MCF 10A (cell line): ENCODE data around the gene GPC5. TPM values are rescaled to one million over a fixed set of nuclear protein-coding genes. Genes with fewer than 3 reads are reported as not detected.

ENCODE experiments used
- BruUV-seq: library from RNA; stranded (reverse); fragments of 400-500 nt; replicated peaks from 2 replicates; lab custom pipeline; 2021; lab: Mats Ljungman, UMichigan
- CTCF ChIA-PET: fragments of 300-600 bp; sonication (Branson Sonifier 250); formaldehyde crosslinking; extraction: SDS; loops from one replicate; lab custom pipeline; 2021; ENCODE audit warnings: antibody characterized with exemption, inconsistent platforms; lab: Yijun Ruan, JAX
- POLR2A ChIA-PET: fragments of 300-600, 350-650 bp; sonication (Branson Sonifier 250); formaldehyde crosslinking; extraction: SDS; loops from one replicate; lab custom pipeline; 2020; ENCODE audit warnings: antibody characterized with exemption, inconsistent platforms; lab: Yijun Ruan, JAX
- DNase-seq: peaks from one replicate; pipeline ENCODE4 v3.0.0-alpha.2; 2018; ENCODE audit not compliant: unreplicated experiment
- H3K27ac Mint-ChIP-seq: one replicate; pipeline ENCODE4 v1.8.0; 2022; ENCODE audit warnings: mild to moderate bottlenecking, low read depth, mixed read lengths; ENCODE audit not compliant: unreplicated experiment
- H3K27me3 Mint-ChIP-seq: one replicate; pipeline ENCODE4 v1.8.0; 2022; ENCODE audit warnings: mixed read lengths; ENCODE audit not compliant: insufficient read depth, unreplicated experiment
- H3K36me3 Mint-ChIP-seq: one replicate; pipeline ENCODE4 v1.8.0; 2022; ENCODE audit warnings: mild to moderate bottlenecking, moderate library complexity, mixed read lengths; ENCODE audit not compliant: insufficient read depth, unreplicated experiment
- H3K4me1 Mint-ChIP-seq: one replicate; pipeline ENCODE4 v1.8.0; 2022; ENCODE audit warnings: mixed read lengths; ENCODE audit not compliant: insufficient read depth, unreplicated experiment
- H3K4me3 Mint-ChIP-seq: one replicate; pipeline ENCODE4 v1.8.0; 2022; ENCODE audit warnings: mild to moderate bottlenecking, moderate library complexity, mixed read lengths; ENCODE audit not compliant: unreplicated experiment
- H3K9me3 Mint-ChIP-seq: one replicate; pipeline ENCODE4 v1.8.0; 2022; ENCODE audit warnings: mixed read lengths; ENCODE audit not compliant: unreplicated experiment
- CTCF ChIP-seq: fragments of 200-600 bp; IDR thresholded peaks from one replicate; pipeline ENCODE4 v1.8.0; 2022; ENCODE audit warnings: antibody characterized with exemption, mild to moderate bottlenecking; ENCODE audit not compliant: unreplicated experiment
- intact Hi-C: fragments of 100-400 bp; cut with micrococcal nuclease; formaldehyde crosslinking; loops from 2 replicates; pipeline ENCODE4 v1.14.1; 2022
- total RNA-seq: library from RNA; stranded (reverse); gene quantifications from 2 replicates; pipeline ENCODE4 v1.2.3, GENCODE V29; 2022

Gene GPC5
- total RNA-seq, 1 experiment from 2014 or later, result not detected

GRCh38 chr13:91698767-91699166 is 300.3 kb downstream of the GPC5 start:
- Mint-ChIP-seq H3K4me3 (no peak overlapping the region), H3K36me3 (no peaks in the 10 kb centered on the region), H3K4me1 (no peaks in the 10 kb centered on the region), H3K27me3 (peaks cover 36% of the 10 kb centered on the region), H3K9me3 (no peaks in the 10 kb centered on the region), H3K27ac (no peak overlapping the region)
- intact Hi-C loops, result no loop called here
- no peak for DNase-seq
- TF ChIP-seq CTCF, result no peak
- CTCF ChIA-PET, result interaction anchor here (0.7 kb wide), 1 partner anchor 741 kb away, joined by 3 read pairs; no protein-coding TSS in a partner anchor
- no TSS peak for BruUV-seq
- POLR2A ChIA-PET, result interaction anchor here (0.8 kb wide), 1 partner anchor 18 kb away, joined by 4 read pairs; no protein-coding TSS in a partner anchor

GRCh38 chr13:91699863-91700262 is 301.4 kb downstream of the GPC5 start:
- no TSS peak for BruUV-seq

GRCh38 chr13:91701975-91702374 is 303.6 kb downstream of the GPC5 start:
- Mint-ChIP-seq H3K36me3 (no peaks in the 10 kb centered on the region), H3K9me3 (no peaks in the 10 kb centered on the region), H3K4me3 (no peak overlapping the region), H3K27ac (no peak overlapping the region), H3K4me1 (no peaks in the 10 kb centered on the region), H3K27me3 (peaks cover 36% of the 10 kb centered on the region)
- intact Hi-C loops, result no loop called here
- TF ChIP-seq CTCF, result no peak
- CTCF ChIA-PET, result no interaction called here
- DNase-seq, result no peak
- BruUV-seq, result no TSS peak
- POLR2A ChIA-PET, result no interaction called here

More at GRCh38 chr13:91699863-91700262, 301.4 kb downstream of the GPC5 start:
- intact Hi-C loops, result no loop called here
- CTCF ChIA-PET, result interaction anchor here (0.7 kb wide), 1 partner anchor 1321 kb away, joined by 3 read pairs; no protein-coding TSS in a partner anchor
- Mint-ChIP-seq H3K4me3 (no peak overlapping the region), H3K36me3 (no peaks in the 10 kb centered on the region), H3K4me1 (no peaks in the 10 kb centered on the region), H3K27ac (no peak overlapping the region), H3K9me3 (no peaks in the 10 kb centered on the region), H3K27me3 (peaks cover 36% of the 10 kb centered on the region)
- POLR2A ChIA-PET, result no interaction called here
- no peak for TF ChIP-seq CTCF
- DNase-seq, result no peak

DNA sequence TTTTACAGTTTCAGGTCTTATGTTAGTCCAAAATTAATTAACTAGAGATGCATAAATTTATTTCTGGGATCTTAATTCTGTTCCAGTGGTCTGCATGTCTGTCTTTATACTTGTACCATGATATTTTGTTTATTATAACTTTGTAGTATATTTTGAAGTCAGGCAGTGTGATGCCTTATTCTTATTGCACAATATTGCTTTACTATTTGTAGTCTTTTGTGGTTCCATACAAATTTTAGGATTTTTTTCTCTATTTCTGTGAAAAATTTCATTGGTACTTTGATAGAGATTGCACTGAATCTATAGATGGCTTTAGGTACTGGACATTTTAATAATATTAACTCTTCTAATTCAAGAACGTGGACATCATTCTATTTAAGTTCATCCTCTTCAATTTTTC is 304.0 kb downstream of the GPC5 start:
- intact Hi-C loops, result no loop called here
- H3K4me3 Mint-ChIP-seq, result no peak overlapping the region

More for the DNA sequence above, 304.0 kb downstream of the GPC5 start:
- no peak overlapping the region for H3K27ac Mint-ChIP-seq
- no peak for DNase-seq
- no peaks in the 10 kb centered on the region for H3K9me3 Mint-ChIP-seq
- CTCF ChIA-PET, result no interaction called here
- H3K27me3 Mint-ChIP-seq, result peaks cover 37% of the 10 kb centered on the region
- no peak for TF ChIP-seq CTCF
- no peaks in the 10 kb centered on the region for H3K4me1 Mint-ChIP-seq
- POLR2A ChIA-PET, result no interaction called here
- H3K36me3 Mint-ChIP-seq, result no peaks in the 10 kb centered on the region
- BruUV-seq, result no TSS peak
